Measurements from ENCODE around the gene PRAC1. TPM values are rescaled to one million over a fixed set of nuclear protein-coding genes. Genes with fewer than 3 reads are reported as not detected.

Gene PRAC1
- total RNA-seq, 2 donors from 2014 or later, result 200 to 261 TPM

Small RNA genes lying within 50 kb of the gene (microRNA-seq; reads per million reads assigned to microRNA genes)
- gene MIR3185, result 0 reads per million in 2 donors

Other genes starting within 250 kb of the PRAC1 start
- not detected for gene HOXB1, start 191.5 kb downstream of the PRAC1 start, total RNA-seq
- gene HOXB2, start 177.4 kb downstream of the PRAC1 start, total RNA-seq, result 1 to 10 TPM; 2.5 to 7.0 TPM
- gene HOXB4, start 144.2 kb downstream of the PRAC1 start, total RNA-seq, result 1 to 10 TPM; 3.0 to 3.9 TPM
- 10 to 100 TPM; 35.8 to 41.9 TPM for gene HOXB3, start 132.3 kb downstream of the PRAC1 start, total RNA-seq
- 10 to 100 TPM; 14.5 to 16.4 TPM for gene HOXB5, start 128.7 kb downstream of the PRAC1 start, total RNA-seq
- gene HOXB6, start 117.5 kb downstream of the PRAC1 start, total RNA-seq, result 10 to 100 TPM; 39.3 to 43.3 TPM
- gene HOXB7, start 111.5 kb downstream of the PRAC1 start, total RNA-seq, result 10 to 100 TPM; 26.6 to 30.2 TPM
- 1 to 10 TPM; 6.3 TPM for gene HOXB8, start 107.2 kb downstream of the PRAC1 start, total RNA-seq
- 10 to 100 TPM; 35.9 to 59.2 TPM for gene HOXB9, start 96.2 kb downstream of the PRAC1 start, total RNA-seq
- 10 to 100 TPM; 10.1 to 11.7 TPM for gene PRAC2, start 667 bp upstream of the PRAC1 start, total RNA-seq
- gene HOXB13, start 6.2 kb upstream of the PRAC1 start, total RNA-seq, result 10 to 100 TPM; 39.4 to 88.0 TPM
- 10 to 100 TPM in 1 of 2 donors, 1 to 10 TPM in 1; 4.9 to 14.3 TPM for gene TTLL6, start 94.7 kb upstream of the PRAC1 start, total RNA-seq
- 100 to 1,000 TPM; 208 to 215 TPM for gene CALCOCO2, start 108.5 kb upstream of the PRAC1 start, total RNA-seq
- gene ATP5MC1, start 170.3 kb upstream of the PRAC1 start, total RNA-seq, result 100 to 1,000 TPM; 180 to 246 TPM
- gene UBE2Z, start 185.9 kb upstream of the PRAC1 start, total RNA-seq, result 10 to 100 TPM; 65.7 to 65.8 TPM
- 100 to 1,000 TPM; 101 to 123 TPM for gene SNF8, start 222.3 kb upstream of the PRAC1 start, total RNA-seq
- not detected for gene GIP, start 246.1 kb upstream of the PRAC1 start, total RNA-seq

All from left colon (tissue), 2 donors.